HepG2 (cell line): ENCODE data around the gene ST6GALNAC3. TPM values are rescaled to one million over a fixed set of nuclear protein-coding genes. Genes with fewer than 3 reads are reported as not detected.

Experiments used
- ATAC-seq: fragments of 200-7000 bp; cut with Tn5 transposase; 3 replicates; pipeline ENCODE4 v1.9.1; 2020; ENCODE audit warnings: mild to moderate bottlenecking, moderate library complexity
- BruUV-seq: library from RNA; stranded (reverse); fragments of 400-500 nt; replicated peaks from 2 replicates; lab custom pipeline; 2021; lab: Mats Ljungman, UMichigan
- CTCF ChIA-PET: fragments of 300-600 bp; formaldehyde crosslinking; extraction: SDS; loops from one replicate; lab custom pipeline; 2021; ENCODE audit warnings: low total read pairs, inconsistent platforms, low intra/inter-chr PET ratio; lab: Yijun Ruan, JAX
- POLR2A ChIA-PET: fragments of 350-600 bp; sonication (Branson Sonifier 250); formaldehyde crosslinking; loops from one replicate; lab custom pipeline; 2020; ENCODE audit warnings: antibody characterized with exemption, inconsistent platforms; lab: Yijun Ruan, JAX
- DNase-seq: peaks from one replicate; pipeline ENCODE4 v3.0.0-alpha.2; 2015; ENCODE audit warnings: low spot score
- FAIRE-seq: peaks from 3 replicates; lab custom pipeline; 2011; peaks lifted over from hg19 to GRCh38; lab: Jason Lieb, UNC
- H2AFZ ChIP-seq: one replicate; pipeline ENCODE4 v1.6.1; 2011; ENCODE audit warnings: low read length, inconsistent platforms
- H3K27ac ChIP-seq: fragments of 300-600 bp; 3 replicates; pipeline ENCODE4 v1.8.0; 2011; ENCODE audit warnings: mixed run types, mild to moderate bottlenecking, mixed read lengths, low read length, inconsistent platforms; ENCODE audit not compliant: insufficient read depth; ENCODE audit errors: extremely low read length
- H3K27me3 ChIP-seq, 2 experiments: fragments of 200-600 bp in 1 of 2; 2 replicates in 1 of 2; 3 replicates in 1 of 2; pipeline versions ENCODE4 v1.6.0 to v1.8.0; 2011; ENCODE audit warnings: low read length in 2 of 2, mild to moderate bottlenecking in 2 of 2, moderate library complexity in 2 of 2, inconsistent platforms in 1 of 2; ENCODE audit not compliant: insufficient read depth in 2 of 2, control insufficient read depth in 1 of 2
- H3K36me3 ChIP-seq, 2 experiments: fragments of 200-600 bp in 1 of 2; replicated peaks in 1 of 2; 2 replicates in 1 of 2; 3 replicates in 1 of 2; pipeline versions ENCODE4 v1.5.1 to v1.8.0; 2011; ENCODE audit warnings: low read length in 2 of 2, inconsistent platforms in 1 of 2; ENCODE audit not compliant: insufficient read depth in 2 of 2, control insufficient read depth in 1 of 2
- H3K4me1 ChIP-seq: 2 replicates; pipeline ENCODE4 v1.5.1; 2012; ENCODE audit warnings: low read length, inconsistent platforms; ENCODE audit not compliant: insufficient read depth
- H3K4me2 ChIP-seq: 2 replicates; pipeline ENCODE4 v1.6.0; 2011; ENCODE audit warnings: low read depth, low read length, inconsistent platforms
- H3K4me3 ChIP-seq, 3 experiments: fragments of 200-600 bp in 1 of 3; sonication (generic), shearing (Covaris generic) in 1 of 3; replicated peaks in 1 of 3; 2 replicates each; pipeline ENCODE4 v1.5.1; 2011 to 2016; ENCODE audit warnings: low read length in 3 of 3, inconsistent platforms in 2 of 3, low read depth in 2 of 3, mild to moderate bottlenecking in 2 of 3, control low read depth in 1 of 3, mixed read lengths in 1 of 3; ENCODE audit not compliant: insufficient read depth in 1 of 3
- H3K79me2 ChIP-seq: one replicate; pipeline ENCODE4 v1.6.1; 2011; ENCODE audit warnings: low read length, inconsistent platforms; ENCODE audit not compliant: insufficient read depth
- H3K9ac ChIP-seq: 2 replicates; pipeline ENCODE4 v1.6.0; 2011; ENCODE audit warnings: mild to moderate bottlenecking, low read depth, low read length, inconsistent platforms; ENCODE audit not compliant: insufficient read depth
- H3K9me3 ChIP-seq: 2 replicates; pipeline ENCODE4 v1.5.1; 2012; ENCODE audit warnings: mild to moderate bottlenecking, low read length
- H4K20me1 ChIP-seq: 2 replicates; pipeline ENCODE4 v1.6.0; 2011; ENCODE audit warnings: inconsistent platforms, mild to moderate bottlenecking, low read length, moderate library complexity; ENCODE audit not compliant: insufficient read depth
- ADNP ChIP-seq: sonication (generic); formaldehyde crosslinking; IDR thresholded peaks from 2 replicates; pipeline ENCODE4 v1.4.0; 2020; ENCODE audit warnings: missing genetic modification reagents
- BRD4 ChIP-seq: sonication (generic); formaldehyde crosslinking; IDR thresholded peaks from 2 replicates; pipeline ENCODE4 v1.4.0; 2020; ENCODE audit warnings: missing genetic modification reagents
- HNF4G ChIP-seq, 2 experiments: sonication (generic) in 1 of 2; formaldehyde crosslinking in 1 of 2; IDR thresholded peaks; 2 replicates each; pipeline versions ENCODE4 v1.4.0 to v1.6.1; 2011 to 2020; ENCODE audit warnings: borderline replicate concordance in 2 of 2, low read depth in 2 of 2, mild to moderate bottlenecking in 2 of 2, low read length in 1 of 2, missing genetic modification reagents in 1 of 2, moderate library complexity in 1 of 2
- MAFF ChIP-seq: IDR thresholded peaks from 2 replicates; pipeline ENCODE4 v1.6.1; 2011; ENCODE audit warnings: low read depth, low read length, improper control_type of control experiment
- ZFY ChIP-seq: sonication (generic); formaldehyde crosslinking; IDR thresholded peaks from 2 replicates; pipeline ENCODE4 v1.4.0; 2020; ENCODE audit warnings: missing genetic modification reagents
- ZNF263 ChIP-seq: sonication (generic); formaldehyde crosslinking; IDR thresholded peaks from 2 replicates; pipeline ENCODE4 v1.4.0; 2020; ENCODE audit warnings: missing genetic modification reagents
- ZNF567 ChIP-seq: sonication (generic); formaldehyde crosslinking; IDR thresholded peaks from 2 replicates; pipeline ENCODE4 v1.8.1; 2023; ENCODE audit warnings: mild to moderate bottlenecking, missing genetic modification reagents, borderline replicate concordance
- ZNF749 ChIP-seq: sonication (generic); formaldehyde crosslinking; IDR thresholded peaks from 2 replicates; pipeline ENCODE4 v1.8.0; 2022; ENCODE audit warnings: mild to moderate bottlenecking, missing genetic modification reagents, moderate library complexity, borderline replicate concordance
- WGBS: methylation state at CpG from one replicate; pipeline ENCODE4 v1.1.6; 2017; ENCODE audit warnings: low lambda C conversion rate; 5-methylcytosine and 5-hydroxymethylcytosine counted together
- in situ Hi-C: cut with HindIII; loops from 2 replicates; pipeline ENCODE4 v1.10.0; 2017; ENCODE audit warnings: low pct_unique_long_range_greater_than_20kb; ENCODE audit not compliant: extremely low pct_ligation_motif_present
- intact Hi-C: fragments of 100-400 bp; cut with micrococcal nuclease; formaldehyde crosslinking; loops from one replicate; pipeline ENCODE4 v1.10.0; 2022; ENCODE audit not compliant: unreplicated experiment
- polyA plus RNA-seq, 8 experiments: library from polyadenylated mRNA; depleted of rRNA in 3 of 8; stranded (reverse) in 7 of 8; unstranded in 1 of 8; fragments of >200 nt; fragmentation: Illumina TruSeq in 4 of 8; extraction: Trizol in 4 of 8; gene quantifications; 2 replicates each; pipeline versions ENCODE4 v1.2.1 to v1.2.3, GENCODE V29; 2011 to 2016; ENCODE audit warnings: low read depth in 4 of 8, missing spikeins in 1 of 8, mixed read lengths in 1 of 8; ENCODE audit not compliant: insufficient read depth in 1 of 8
- total RNA-seq, 5 experiments: library from RNA; depleted of rRNA; stranded (reverse); fragments of >200 nt; fragmentation: Illumina TruSeq; extraction: Trizol; gene quantifications; 2 replicates each; pipeline ENCODE4 v1.2.3, GENCODE V29; 2016; ENCODE audit warnings: low read depth in 1 of 5
- TF ChIP-seq, protein P1 (sequence below): IDR thresholded peaks from 2 replicates; pipeline ENCODE4 v1.6.1; 2016; ENCODE audit warnings: low read depth, control low read depth
- TF ChIP-seq, protein P2 (sequence below): sonication (generic); formaldehyde crosslinking; IDR thresholded peaks from 2 replicates; pipeline ENCODE4 v1.5.0; 2020; ENCODE audit warnings: missing genetic modification reagents, mild to moderate bottlenecking, borderline replicate concordance
- TF ChIP-seq, protein P3 (sequence below): sonication (generic); formaldehyde crosslinking; IDR thresholded peaks from 2 replicates; pipeline ENCODE4 v1.8.0; 2022; ENCODE audit warnings: missing genetic modification reagents, mild to moderate bottlenecking, borderline replicate concordance
- TF ChIP-seq, protein P4 (sequence below): sonication (generic); formaldehyde crosslinking; IDR thresholded peaks from 2 replicates; pipeline ENCODE4 v1.5.0; 2020; ENCODE audit warnings: mild to moderate bottlenecking, missing genetic modification reagents
- TF ChIP-seq, protein P5 (sequence below): IDR thresholded peaks from 2 replicates; pipeline ENCODE4 v1.6.1; 2016; ENCODE audit warnings: missing compliant biosample characterization, missing genetic modification reagents, borderline replicate concordance

Gene ST6GALNAC3
- total and polyA plus RNA-seq, 2 of the 13 experiments (the other 11 are each of a cell fraction or from before 2014, with no cell fraction given): not detected

DNA sequence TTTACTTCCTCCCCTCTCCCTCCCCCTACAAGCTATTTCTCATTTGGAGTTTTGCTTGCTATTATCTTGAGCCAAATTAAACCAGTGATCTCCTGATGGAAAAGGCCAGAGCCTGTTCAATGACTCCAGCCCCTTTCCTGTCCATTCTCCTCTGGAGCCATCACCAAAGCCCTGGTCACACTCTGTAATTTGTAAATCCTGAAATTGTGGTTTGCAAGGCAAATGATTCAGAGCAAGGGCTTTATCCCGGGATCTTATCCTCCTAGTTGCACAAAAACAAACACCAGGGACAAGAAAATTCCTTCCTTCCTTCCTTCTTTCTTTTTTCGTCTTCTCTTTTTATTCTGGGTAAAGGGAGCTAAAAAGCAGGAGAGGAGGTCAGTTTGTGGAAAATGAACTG is 426.6 kb downstream of the ST6GALNAC3 start (continued):
- TF ChIP-seq, protein P1, sequence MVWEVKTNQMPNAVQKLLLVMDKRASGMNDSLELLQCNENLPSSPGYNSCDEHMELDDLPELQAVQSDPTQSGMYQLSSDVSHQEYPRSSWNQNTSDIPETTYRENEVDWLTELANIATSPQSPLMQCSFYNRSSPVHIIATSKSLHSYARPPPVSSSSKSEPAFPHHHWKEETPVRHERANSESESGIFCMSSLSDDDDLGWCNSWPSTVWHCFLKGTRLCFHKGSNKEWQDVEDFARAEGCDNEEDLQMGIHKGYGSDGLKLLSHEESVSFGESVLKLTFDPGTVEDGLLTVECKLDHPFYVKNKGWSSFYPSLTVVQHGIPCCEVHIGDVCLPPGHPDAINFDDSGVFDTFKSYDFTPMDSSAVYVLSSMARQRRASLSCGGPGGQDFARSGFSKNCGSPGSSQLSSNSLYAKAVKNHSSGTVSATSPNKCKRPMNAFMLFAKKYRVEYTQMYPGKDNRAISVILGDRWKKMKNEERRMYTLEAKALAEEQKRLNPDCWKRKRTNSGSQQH (CRISPR knock-in tag): no peak
- no peak for TF ChIP-seq ZNF263 (CRISPR knock-in tag)
- TF ChIP-seq, all 625 proteins: peak for 0

DNA sequence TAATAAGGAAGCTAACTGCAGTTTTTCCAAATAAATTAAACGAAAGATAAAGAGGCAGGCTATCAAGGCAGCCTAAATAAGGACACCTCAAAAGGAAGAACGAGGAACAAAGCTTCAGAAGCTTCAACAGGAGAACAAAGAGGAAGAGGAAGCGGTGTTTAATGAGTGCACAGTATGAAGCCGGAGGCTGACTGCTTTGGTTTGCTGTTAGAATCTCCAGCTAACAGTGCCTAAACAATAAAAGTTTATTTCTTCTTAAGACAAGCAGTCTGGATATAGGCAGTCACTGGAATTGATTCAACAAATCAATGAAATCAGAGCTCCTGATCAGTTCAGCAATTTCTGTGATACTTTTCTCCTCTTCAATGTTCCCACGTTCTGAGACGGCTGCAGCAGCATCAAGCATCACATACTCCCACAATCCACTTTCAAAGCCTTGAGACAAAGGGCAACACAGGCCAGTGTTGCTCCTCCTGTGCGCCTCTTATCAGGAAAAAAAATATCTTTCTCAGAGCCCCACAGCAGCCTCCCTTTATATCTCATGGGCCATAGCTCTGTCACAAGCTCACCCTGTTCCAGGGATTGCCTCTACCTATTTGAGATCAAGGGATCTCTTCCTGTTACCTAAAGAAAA is 427.2 kb downstream of the ST6GALNAC3 start:
- in situ Hi-C loops: no loop called here
- Histone ChIP-seq H3K79me2 (no peaks in the 10 kb centered on the region), H3K4me2 (no peak overlapping the region), H3K4me1 (no peaks in the 10 kb centered on the region), H3K9ac (no peak overlapping the region), H3K4me3 (no peak overlapping the region), H3K27me3 (peaks cover 0 to 2% of the 10 kb centered on the region in 2 experiments; a peak in 1 of 5 replicates), H3K9me3 (no peaks in the 10 kb centered on the region), H2AFZ (no peak overlapping the region), H4K20me1 (no peaks in the 10 kb centered on the region), H3K27ac (no peak overlapping the region), H3K36me3 (no peaks in the 10 kb centered on the region)
- BruUV-seq: no TSS peak
- ATAC-seq (no peak), FAIRE-seq (no peak), DNase-seq (no peak)
- WGBS: 5% methylated on average over 7 of the region's 7 CpGs
- intact Hi-C loops: no loop called here
- ChIA-PET POLR2A (no interaction called here), CTCF (no interaction called here)
- TF ChIP-seq, protein P2, sequence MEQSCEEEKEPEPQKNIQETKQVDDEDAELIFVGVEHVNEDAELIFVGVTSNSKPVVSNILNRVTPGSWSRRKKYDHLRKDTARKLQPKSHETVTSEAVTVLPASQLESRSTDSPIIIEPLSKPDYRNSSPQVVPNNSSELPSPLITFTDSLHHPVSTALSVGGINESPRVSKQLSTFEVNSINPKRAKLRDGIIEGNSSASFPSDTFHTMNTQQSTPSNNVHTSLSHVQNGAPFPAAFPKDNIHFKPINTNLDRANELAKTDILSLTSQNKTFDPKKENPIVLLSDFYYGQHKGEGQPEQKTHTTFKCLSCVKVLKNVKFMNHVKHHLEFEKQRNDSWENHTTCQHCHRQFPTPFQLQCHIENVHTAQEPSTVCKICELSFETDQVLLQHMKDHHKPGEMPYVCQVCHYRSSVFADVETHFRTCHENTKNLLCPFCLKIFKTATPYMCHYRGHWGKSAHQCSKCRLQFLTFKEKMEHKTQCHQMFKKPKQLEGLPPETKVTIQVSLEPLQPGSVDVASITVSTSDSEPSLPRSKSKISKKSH (CRISPR knock-in tag): no peak
- TF ChIP-seq MAFF: no peak
- TF ChIP-seq ZFY (CRISPR knock-in tag): no peak
- no peak for TF ChIP-seq BRD4
- TF ChIP-seq HNF4G (IDR thresholded peaks at IDR 0.05; ENCODE audit: borderline replicate concordance, low read depth, low read length): no peak
- TF ChIP-seq HNF4G (CRISPR knock-in tag; IDR thresholded peaks at IDR 0.05; ENCODE audit: borderline replicate concordance, low read depth): no peak
- TF ChIP-seq ZNF749 (CRISPR knock-in tag): no peak
- TF ChIP-seq, protein P3, sequence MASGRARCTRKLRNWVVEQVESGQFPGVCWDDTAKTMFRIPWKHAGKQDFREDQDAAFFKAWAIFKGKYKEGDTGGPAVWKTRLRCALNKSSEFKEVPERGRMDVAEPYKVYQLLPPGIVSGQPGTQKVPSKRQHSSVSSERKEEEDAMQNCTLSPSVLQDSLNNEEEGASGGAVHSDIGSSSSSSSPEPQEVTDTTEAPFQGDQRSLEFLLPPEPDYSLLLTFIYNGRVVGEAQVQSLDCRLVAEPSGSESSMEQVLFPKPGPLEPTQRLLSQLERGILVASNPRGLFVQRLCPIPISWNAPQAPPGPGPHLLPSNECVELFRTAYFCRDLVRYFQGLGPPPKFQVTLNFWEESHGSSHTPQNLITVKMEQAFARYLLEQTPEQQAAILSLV (CRISPR knock-in tag): no peak
- TF ChIP-seq ADNP (CRISPR knock-in tag): no peak
- TF ChIP-seq, protein P4, sequence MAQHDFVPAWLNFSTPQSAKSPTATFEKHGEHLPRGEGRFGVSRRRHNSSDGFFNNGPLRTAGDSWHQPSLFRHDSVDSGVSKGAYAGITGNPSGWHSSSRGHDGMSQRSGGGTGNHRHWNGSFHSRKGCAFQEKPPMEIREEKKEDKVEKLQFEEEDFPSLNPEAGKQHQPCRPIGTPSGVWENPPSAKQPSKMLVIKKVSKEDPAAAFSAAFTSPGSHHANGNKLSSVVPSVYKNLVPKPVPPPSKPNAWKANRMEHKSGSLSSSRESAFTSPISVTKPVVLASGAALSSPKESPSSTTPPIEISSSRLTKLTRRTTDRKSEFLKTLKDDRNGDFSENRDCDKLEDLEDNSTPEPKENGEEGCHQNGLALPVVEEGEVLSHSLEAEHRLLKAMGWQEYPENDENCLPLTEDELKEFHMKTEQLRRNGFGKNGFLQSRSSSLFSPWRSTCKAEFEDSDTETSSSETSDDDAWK (CRISPR knock-in tag): no peak
- TF ChIP-seq, protein P5, sequence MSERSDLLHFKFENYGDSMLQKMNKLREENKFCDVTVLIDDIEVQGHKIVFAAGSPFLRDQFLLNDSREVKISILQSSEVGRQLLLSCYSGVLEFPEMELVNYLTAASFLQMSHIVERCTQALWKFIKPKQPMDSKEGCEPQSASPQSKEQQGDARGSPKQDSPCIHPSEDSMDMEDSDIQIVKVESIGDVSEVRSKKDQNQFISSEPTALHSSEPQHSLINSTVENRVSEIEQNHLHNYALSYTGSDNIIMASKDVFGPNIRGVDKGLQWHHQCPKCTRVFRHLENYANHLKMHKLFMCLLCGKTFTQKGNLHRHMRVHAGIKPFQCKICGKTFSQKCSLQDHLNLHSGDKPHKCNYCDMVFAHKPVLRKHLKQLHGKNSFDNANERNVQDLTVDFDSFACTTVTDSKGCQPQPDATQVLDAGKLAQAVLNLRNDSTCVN: no peak
- TF ChIP-seq ZNF567 (CRISPR knock-in tag): no peak
